ENCODE results near the gene CAPZA1. TPM values are rescaled to one million over a fixed set of nuclear protein-coding genes. Genes with fewer than 3 reads are reported as not detected.
"Not testable (repeated sequence)": the region's sequence is repeated elsewhere in the genome, so short reads cannot be mapped to it uniquely, and the experiment has no call there.

The CAPZA1 gene
- total RNA-seq, result 35.3 TPM
- long read RNA-seq, transcript CAPZA1-201 (10 exons, 3,020 nt), result major isoform, 33 of 40 reads
- long read RNA-seq, partial matches to known transcripts, result 2 of 40 reads
- long read RNA-seq, other reads (novel, unspliced or antisense), result 5 of 40 reads

GRCh38 chr1:112619518-112620376, at the start of gene CAPZA1:
TSS of gene CAPZA1 (plus strand) at chr1:112619832. CDS start at chr1:112619845, 13 bp downstream.
- peak; percentile 95 for DNase-seq (ENCODE audit: low spot score)
- intact Hi-C loops (cut with DNase I), result loop anchor here (1.0 to 10.0 kb wide), 6 partner anchors 58 to 337 kb away; partner anchors contain the start of genes RHOC and SLC16A1

GRCh38 chr1:112575154-112575804, 44.4 kb upstream of the CAPZA1 start:
- intact Hi-C loops (cut with DNase I), result no loop called here
- DNase-seq (ENCODE audit: low spot score), result no peak

GRCh38 chr1:112576240-112576639, 43.4 kb upstream of the CAPZA1 start:
- intact Hi-C loops (cut with DNase I), result no loop called here
- DNase-seq (ENCODE audit: low spot score), result no peak

GRCh38 chr1:112579801-112580510, 39.7 kb upstream of the CAPZA1 start:
- no peak for DNase-seq (ENCODE audit: low spot score)
- intact Hi-C loops (cut with DNase I), result no loop called here

DNA sequence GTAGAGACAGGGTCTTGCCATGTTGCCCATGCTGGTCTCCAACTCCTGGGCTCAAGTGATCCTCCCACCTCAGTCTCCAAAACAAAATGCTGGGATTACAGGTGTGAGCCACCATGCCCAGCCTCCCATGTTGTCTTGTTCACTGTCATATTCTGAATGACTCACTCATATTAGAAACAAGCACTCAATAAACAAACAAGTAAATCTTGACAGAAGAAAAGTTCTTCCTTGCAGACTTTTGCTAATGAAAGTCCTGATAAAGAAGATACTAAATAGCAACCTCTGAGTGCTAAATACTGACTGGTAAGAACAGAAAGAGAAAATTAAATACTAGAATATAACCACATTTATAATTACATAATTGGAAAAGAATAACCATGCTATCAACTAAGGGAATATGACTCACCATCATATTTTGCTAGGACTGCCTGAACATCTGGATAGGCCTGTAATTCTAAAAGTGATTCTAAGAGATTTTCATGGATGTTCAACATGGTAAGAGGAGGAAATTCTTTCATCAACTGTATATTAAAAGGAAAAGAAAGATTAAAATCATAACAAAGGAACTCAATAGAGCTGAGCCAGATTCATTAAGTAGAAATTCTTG, 37.9 kb upstream of the CAPZA1 start:
- no peak for DNase-seq (ENCODE audit: low spot score)
- intact Hi-C loops (cut with DNase I), result no loop called here

DNA sequence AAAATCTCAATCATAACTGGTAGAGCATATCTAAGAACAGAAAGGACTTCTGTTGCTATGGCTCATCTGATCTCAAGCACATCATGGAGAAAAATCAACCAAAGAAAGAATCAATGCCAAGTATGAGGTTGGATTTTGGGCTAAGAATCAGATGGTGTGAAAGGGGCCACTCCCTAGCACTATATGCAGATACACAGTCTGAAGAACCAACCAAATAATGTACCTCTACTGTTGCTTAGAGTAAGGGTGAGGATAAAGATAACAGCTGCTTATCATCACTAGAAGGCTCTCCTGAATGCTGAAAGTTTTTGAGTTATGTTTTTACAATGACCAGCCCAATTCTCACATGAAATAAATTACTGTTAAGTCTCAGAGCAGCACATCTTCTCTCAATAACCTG, 36.3 kb upstream of the CAPZA1 start:
- no peak for DNase-seq (ENCODE audit: low spot score)
- intact Hi-C loops (cut with DNase I), result no loop called here

DNA sequence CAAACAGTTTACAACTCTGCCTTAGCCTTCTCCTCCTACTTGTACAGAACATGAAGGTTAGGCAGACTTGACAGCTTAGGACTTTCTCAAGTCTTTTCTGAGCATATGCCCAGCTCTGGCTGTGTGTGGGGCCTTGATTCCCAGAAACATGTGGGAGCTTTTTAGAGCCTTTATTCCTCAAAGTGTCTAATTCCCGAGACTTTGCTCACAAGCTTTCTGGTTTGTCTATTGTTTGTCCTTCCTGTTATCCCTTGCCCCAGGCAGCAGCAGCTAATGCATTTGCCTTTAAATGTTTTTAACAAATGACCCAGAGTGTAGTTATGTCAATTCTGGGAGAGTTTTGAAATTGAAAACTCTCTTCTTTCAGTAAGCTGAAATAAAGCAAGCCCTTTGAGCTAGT, 29.9 kb upstream of the CAPZA1 start:
- intact Hi-C loops (cut with DNase I), result no loop called here
- no peak for DNase-seq (ENCODE audit: low spot score)

DNA sequence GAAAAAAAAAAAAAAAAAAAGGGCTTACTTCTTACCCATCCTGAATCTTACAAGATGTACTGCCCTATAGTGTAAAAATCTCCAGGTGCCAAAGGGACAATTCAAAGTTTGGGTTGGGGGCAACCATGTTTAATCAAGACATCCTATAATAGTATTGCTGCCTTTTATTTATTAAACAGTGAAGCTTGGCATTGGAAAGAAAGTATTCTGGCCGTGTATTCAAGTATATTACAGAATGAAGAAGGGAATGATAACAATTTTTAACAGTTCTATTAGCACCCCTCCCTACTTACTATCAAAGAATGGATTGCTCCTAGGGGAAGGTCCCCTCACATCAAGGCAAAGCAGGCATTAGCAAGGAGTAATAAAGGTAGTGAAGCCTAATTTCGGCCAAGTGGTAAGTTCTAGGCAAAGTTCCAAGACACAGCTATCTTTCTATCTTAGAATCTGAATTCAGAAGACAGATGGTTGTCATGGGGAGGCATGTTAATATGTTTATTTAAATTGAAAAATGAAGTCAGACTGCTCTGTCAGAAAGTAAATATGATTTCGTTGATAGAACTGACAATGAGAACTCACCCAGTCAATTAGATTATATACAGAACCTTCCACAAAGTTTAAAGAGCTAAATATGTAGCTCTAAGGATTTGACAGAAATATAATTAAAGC, 25.3 kb upstream of the CAPZA1 start:
- DNase-seq (ENCODE audit: low spot score), result no peak
- intact Hi-C loops (cut with DNase I), result no loop called here

DNA sequence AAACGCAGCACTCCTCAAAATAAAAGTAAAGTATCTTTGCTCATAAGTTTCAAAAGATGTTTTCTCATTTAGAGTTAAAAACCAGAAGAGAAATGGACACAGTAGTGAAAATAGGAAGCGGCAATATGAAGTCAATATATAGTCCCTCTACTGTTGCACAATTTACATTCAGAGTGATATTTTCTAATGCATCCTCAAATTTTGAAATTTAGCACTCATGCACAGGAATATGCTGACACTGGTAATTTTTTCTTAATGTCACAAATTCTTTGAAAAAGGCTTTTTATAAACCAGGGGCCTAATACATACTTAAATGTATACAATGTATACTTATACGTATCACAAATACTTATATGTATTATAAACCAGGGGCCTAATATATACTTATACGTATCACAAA, 20.2 kb upstream of the CAPZA1 start:
- intact Hi-C loops (cut with DNase I), result no loop called here
- DNase-seq (ENCODE audit: low spot score), result no peak

DNA sequence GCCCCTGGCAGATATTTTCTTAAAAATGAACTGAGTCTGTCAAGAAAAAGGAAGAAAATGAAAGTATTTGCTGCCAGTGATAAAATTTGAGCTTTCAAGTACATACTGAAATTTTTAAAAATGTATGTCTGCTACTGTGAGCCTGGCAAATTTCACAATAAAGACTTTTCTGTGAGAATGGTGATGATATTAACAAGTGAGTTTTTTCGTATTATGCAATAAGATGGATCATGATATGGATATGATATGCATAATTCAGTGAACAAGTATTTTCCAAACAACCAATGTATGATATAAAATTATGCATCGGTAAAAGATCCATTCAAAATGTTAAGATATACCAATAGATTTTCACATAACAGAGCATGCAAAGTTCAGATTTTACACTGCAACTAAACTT, 16.6 kb upstream of the CAPZA1 start:
- intact Hi-C loops (cut with DNase I), result no loop called here
- no peak for DNase-seq (ENCODE audit: low spot score)

DNA sequence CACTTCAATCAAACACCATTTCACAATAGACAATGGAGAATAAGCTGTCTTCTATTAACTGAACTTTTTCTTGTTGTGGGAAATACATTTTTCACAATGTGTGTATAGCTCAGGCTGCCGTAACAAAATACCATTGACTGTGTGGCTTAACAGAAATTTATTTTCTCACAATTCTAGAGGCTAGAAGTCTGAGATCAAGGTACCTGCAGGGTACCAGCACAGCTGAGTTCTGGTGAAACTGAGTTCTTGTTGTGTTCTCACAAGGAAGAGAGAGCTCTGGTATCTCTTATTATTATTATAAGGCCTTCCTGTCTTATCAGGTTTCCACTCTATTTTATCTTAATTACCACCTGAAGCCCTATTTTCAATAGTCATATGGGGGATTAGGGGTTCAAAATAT, 16.1 kb upstream of the CAPZA1 start:
- DNase-seq (ENCODE audit: low spot score), result no peak
- intact Hi-C loops (cut with DNase I), result no loop called here

DNA sequence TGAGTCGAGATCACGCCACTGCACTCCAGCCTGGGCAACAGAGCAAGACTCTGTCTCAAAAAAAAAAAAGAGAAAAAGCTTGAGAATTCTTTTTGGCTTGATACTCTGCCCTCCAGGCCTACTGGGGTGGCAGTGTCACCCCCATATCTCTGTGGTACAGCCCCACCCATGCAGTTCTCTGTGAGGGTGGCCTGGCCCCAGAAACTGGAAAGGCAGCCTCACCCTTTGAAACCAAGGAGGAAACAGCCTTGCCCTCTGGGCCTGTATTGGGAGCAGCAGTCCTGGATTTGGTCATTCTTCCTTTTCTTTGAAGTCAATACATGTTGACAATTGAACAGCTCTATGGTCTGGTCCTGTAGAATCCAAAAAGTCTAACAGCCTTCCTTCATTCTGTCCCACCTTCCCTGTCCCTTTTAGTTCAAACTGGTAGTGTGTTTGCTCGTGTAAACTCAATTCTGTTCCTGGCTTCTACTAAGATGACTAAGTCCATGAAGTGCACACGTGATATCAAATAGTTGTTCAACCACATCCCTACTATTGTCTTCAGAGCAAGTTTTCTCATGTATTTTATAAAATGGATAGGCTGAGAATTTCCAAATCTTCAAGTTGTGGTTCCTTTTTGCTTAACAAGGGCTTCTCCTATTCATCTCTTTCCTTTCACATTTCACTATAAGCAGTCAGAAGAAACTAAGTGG, 13.9 kb upstream of the CAPZA1 start:
- intact Hi-C loops (cut with DNase I), result no loop called here

GRCh38 chr1:112614460-112615065, 5.1 kb upstream of the CAPZA1 start:
- intact Hi-C loops (cut with DNase I), result loop anchor here (5.0 to 10.0 kb wide), 3 partner anchors 63 to 112 kb away; no protein-coding TSS in a partner anchor
- no peak for DNase-seq (ENCODE audit: low spot score)

More for the DNA sequence above, 13.9 kb upstream of the CAPZA1 start:
- DNase-seq (ENCODE audit: low spot score), result no peak

DNA sequence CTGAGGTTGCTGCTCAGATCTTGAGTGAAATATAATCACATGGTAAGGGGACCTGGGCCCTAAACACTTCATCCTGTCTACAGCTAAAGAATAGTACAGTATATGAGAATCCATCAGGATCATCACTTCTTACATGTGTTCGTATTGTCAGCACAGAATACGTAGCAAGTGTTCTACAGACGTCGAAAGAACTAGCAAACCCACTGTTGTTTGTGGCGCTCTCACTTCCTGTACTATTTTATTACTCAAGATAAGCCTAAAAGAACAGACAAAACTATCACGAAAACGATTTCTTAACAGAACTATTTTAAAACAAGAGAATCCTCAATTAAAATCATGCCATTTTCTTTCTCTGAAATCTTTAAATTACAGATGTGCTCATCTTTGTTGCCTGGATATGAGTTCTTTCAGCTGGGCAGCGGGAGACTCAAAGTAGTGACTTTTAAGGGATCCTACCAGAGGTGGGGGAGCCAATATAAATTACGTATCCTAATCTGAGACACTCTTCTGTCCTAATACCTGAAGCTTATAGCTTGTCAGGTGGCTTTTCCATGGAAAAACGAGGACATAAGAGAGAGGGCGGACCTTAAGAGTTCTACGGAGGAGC, 1.4 kb upstream of the CAPZA1 start:
- DNase-seq (ENCODE audit: low spot score), result no peak
- intact Hi-C loops (cut with DNase I), result loop anchor here (2.0 to 10.0 kb wide), 5 partner anchors 59 to 339 kb away; partner anchors contain the start of gene SLC16A1

DNA sequence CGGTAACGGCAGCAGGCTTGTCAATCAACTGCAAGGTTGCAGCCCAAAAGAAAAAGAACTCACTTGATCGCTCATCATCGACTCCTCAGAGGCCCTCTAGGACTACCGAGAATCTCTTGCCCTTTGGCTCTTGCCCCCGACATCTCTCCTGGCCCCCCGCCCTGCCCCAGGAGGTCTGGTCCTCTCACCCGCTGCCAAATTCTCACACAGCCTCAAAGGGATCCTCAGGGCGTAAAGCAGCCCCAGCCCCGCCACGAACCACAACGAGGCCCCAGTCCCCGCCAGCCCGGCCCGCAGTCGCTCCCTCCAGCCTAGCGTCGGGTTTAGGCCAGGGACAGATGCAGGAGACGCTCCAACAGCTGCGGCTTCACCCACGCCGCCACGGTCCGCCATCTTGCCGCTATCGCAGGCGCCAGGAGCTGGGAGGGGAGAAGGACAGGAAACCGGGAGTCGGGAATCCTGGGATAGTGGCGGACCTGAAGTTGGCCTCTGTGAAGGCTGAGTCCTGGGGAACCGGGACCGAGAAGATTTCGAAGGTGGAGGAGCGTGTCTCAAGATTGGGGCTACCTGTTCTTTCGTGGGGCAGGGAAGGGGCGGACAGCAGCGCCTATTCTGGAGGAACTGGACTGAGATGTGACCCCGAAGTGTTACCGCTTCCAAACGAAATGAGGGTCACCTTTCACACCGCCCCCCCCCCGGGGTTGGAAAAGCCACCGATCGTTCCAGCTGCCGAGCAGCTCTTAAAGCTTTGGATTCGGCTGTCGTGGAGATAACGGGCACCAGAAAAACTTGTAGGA, 713 bp upstream of the CAPZA1 start, which contains the start of gene ST7L:
Gene ST7L (minus strand): TSS at position 421 of the 797 bp plus-strand sequence. CDS start 28 bp downstream, at position 393.
- peak; percentile 91 for DNase-seq (ENCODE audit: low spot score)
- intact Hi-C loops (cut with DNase I), result loop anchor here (1.0 to 10.0 kb wide), 6 partner anchors 58 to 338 kb away; partner anchors contain the start of genes RHOC and SLC16A1

GRCh38 chr1:112620377-112620695, 704 bp downstream of the CAPZA1 start:
- intact Hi-C loops (cut with DNase I), result no loop called here

DNA sequence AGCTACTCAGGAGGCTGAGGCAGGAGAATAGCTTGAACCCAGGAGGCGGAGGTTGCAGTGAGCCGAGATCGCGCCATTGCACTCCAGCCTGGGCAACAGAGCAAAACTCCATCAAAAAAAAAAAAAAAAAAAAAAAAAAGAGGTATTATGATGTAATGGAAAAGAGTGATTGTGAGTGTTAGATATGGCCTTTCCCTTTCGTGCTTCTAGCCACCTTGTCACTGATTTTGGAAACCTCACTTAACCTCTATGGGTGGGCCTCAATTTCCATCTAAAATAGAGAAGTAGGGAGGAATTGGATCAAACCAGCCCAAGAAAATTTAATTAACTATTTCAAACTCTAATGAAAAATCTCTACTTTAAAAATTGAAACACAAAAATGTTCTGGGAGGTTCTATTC, 4.9 kb downstream of the CAPZA1 start:
- DNase-seq (ENCODE audit: low spot score); intact Hi-C loops (cut with DNase I): not testable (repeated sequence)

More at GRCh38 chr1:112620377-112620695, 704 bp downstream of the CAPZA1 start:
- DNase-seq (ENCODE audit: low spot score), result no peak
